GM18870 (cell line): ENCODE measurements around the gene DENND2C.

ENCODE experiments used
- ATAC-seq: cut with Tn5 transposase; IDR thresholded peaks from one replicate; pipeline ENCODE4 v1.9.1; 2021; ENCODE audit warnings: moderate library complexity; ENCODE audit not compliant: unreplicated experiment

The DENND2C gene

DNA sequence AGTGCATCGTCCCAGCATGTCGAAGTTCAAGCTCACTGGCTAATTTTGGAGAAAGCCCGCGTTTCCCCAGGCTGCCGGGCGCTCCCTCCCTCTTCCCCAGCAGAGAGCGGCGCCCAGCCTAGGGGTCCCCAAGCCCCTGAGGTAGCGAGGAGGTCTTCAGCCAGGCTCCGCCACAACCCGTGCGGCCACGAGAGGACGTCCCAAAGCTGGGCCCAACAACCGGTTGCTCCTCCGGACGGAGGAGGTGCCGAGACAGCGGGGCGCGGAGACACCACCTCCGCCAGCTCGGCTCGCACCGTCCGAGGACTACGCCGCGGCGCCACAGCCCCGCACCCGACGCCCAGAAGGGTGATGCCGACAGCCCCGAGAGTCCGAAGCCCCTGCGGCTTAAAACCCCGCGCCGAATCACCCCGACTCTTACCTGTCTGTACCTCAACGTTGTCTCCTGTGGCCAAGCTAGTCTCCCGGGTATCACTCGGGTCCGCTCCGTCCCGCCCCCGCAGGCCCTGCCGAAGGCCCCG lies at the start of gene DENND2C:
DENND2C (minus strand) TSS at position 488 of the 521 bp plus-strand sequence. CDS start 44,065 bp downstream, outside the sequence.
- peak; percentile 38 for ATAC-seq

DNA sequence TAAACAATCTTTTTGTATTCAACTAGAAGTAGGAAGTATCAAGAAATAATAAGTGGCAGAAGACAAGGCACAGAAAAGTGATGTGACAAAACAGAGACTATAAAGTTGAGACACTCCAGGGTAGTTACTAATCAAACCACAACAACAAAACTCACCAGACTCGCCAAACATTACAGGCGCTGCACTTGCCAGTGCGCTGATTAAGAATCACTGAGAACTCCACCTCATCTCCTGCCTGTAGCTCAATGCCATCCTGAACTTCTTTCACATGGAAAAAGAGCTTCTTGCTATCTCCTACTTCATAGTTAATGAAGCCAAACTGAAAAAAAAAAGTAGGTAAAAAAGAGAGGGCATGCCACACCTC lies 49.6 kb upstream of the DENND2C start:
- ATAC-seq = no peak

GRCh38 chr1:114718661-114719423 lies 49.0 kb upstream of the DENND2C start:
- ATAC-seq = no peak

- ATAC-seq = peak; percentile 77
Observed at GRCh38 chr1:114716304-114717170, 46.7 kb upstream of the DENND2C start, which contains the start of gene NRAS. Gene NRAS (minus strand): TSS chr1:114716771. CDS start chr1:114716160, 611 bp downstream.

- ATAC-seq = no peak
Observed at GRCh38 chr1:114715952-114716303, 46.1 kb upstream of the DENND2C start.

GRCh38 chr1:114712977-114713376 lies 43.1 kb upstream of the DENND2C start:
- no peak for ATAC-seq

DNA sequence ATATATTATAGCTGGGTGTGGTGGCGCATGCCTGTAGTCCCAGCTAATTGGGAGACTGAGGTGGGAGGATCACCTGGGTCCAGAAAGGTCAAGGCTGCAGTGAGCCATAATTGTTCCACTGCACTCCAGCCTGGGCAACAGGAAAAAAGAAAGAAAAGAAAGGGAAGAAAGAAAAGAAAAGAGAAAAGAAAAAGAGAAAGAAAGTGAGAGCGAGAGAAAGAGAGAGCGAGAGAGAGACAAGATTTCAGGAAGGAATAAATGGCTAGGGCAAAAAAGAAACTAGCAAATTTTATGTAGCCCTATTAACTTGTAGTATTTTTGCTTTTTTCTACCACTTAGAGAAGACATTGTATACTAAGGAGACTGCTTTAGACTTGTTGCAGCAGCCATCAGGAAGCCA lies 40.5 kb upstream of the DENND2C start:
- ATAC-seq = no peak

GRCh38 chr1:114707604-114708003 lies 37.8 kb upstream of the DENND2C start:
- no peak for ATAC-seq

- ATAC-seq = no peak
Observed at GRCh38 chr1:114703242-114703641, 33.4 kb upstream of the DENND2C start.

- ATAC-seq = no peak
Observed at GRCh38 chr1:114702737-114703136, 32.9 kb upstream of the DENND2C start.

GRCh38 chr1:114701931-114702330 lies 32.1 kb upstream of the DENND2C start:
- no peak for ATAC-seq

DNA sequence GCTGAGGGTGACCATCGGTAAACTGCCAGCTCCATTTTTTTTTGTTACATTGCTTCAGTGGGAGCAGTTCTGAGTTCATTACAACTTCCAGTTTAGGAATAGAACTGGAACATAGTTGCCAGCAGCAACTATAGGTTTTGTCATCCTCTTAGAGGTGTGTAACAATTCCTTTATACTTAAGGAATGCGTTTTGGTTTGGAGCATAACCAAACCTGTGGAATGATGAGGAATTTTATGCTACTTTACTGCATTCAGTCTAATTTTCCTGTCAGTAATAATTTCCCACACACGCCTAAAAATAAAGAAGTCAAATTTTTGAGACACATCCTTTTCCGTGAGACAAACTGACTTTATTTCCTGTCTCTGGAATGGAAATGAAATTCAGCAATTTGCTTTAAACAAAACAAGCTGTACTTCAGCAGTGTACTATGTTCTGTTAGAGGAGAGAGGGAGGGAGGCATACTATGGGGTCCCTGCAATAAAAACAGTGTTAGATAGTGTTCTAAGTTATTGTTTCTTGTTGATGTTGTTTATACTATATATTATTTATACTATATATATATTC lies 30.3 kb upstream of the DENND2C start:
- no peak for ATAC-seq

GRCh38 chr1:114696810-114697209 lies 27.0 kb upstream of the DENND2C start:
- no peak for ATAC-seq

DNA sequence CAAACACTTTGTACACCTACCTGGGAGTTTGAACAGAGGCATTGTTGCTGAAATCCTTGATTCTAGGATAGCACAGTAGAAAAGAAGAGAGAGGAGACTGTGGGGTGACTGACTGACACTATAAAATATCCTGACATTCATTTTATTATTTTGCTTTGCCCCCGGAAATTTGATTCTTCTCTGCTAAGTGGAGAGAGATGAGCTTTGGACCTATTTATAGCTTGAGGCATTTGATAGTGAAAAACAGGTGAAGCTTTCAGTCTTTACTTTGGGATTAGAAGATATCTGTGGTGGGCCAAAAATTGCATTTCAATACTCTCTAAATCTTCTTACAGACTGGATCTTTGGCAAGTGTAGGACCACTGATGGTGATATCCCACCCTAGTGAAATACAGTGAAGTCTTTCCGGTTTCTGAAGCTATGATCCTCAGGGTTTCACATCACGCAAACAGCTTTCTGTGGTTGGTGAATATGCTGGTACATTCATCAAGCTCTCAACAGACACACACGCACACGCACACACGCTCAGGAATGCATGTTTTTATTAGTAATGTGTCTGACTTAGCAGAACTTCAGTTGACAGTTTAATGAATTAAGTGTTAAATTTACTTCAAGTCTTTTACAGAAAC lies 25.7 kb upstream of the DENND2C start, which contains the start of gene AMPD1:
AMPD1 (minus strand) TSS at position 117 of the 629 bp plus-strand sequence; CDS start at position 42, 75 bp downstream.
- no peak for ATAC-seq

DNA sequence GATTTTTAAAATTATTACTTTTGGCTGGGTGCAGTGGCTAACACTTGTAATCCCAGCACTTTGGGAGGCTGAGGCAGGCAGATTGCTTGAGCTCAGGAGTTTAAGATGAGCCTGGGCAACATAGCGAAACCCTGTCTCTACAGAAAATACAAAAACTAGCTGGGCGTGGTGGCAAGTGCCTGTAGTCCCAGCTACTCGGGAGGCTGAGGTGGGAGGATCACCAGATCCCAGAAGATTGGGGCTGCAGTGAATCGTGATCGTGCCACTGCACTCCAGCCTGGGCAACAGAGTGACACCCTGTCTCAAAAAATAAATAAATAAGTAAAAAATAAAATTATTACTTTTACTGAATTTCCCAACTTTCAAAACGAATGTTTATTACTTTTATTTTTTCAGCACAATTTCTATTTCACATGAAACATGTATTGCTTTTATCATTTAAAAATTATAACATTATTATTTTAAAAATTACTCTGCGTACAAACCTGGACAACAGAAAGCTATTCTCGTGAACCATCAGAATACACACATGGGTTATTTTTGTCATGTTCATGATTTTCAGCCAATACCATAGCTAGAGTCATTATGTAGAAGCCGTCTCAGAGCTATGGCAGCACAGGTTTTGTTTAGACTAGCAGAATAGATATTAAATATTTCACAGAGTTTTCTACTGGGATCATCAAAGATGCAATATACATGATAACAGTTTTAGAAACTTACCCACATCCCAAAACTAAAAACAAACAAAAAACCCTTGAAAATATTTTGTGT lies 24.9 kb upstream of the DENND2C start:
- no peak for ATAC-seq

DNA sequence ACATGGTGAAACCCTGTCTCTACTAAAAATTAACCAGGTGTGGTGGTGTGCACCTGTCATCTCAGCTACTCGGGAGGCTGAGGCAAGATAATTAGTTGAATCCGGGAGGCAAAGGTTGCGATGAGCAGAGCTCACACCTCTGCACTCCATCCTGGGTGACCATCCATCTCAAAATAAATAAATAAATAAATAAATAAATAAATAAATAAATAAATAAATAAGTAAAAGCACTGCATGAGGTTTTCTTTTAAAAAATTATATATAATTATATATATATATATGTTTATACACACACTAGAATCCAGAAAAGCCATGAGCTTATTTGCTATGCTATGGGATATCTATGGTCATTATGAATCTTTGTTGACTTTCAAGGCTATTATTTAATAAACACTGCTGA lies 23.1 kb upstream of the DENND2C start:
- no peak for ATAC-seq

GRCh38 chr1:114691061-114691460 lies 21.2 kb upstream of the DENND2C start:
- ATAC-seq = no peak

- ATAC-seq = no peak
Observed at GRCh38 chr1:114690148-114690547, 20.3 kb upstream of the DENND2C start.

- ATAC-seq = no peak
Observed at GRCh38 chr1:114688526-114688925, 18.7 kb upstream of the DENND2C start.

GRCh38 chr1:114685851-114686250 lies 16.0 kb upstream of the DENND2C start:
- no peak for ATAC-seq
